ENCODE data around the gene FRK. TPM values are rescaled to one million over a fixed set of nuclear protein-coding genes. Genes with fewer than 3 reads are reported as not detected.

FRK gene
- total RNA-seq, 1 donor from 2014 or later = 0.05 TPM

DNA sequence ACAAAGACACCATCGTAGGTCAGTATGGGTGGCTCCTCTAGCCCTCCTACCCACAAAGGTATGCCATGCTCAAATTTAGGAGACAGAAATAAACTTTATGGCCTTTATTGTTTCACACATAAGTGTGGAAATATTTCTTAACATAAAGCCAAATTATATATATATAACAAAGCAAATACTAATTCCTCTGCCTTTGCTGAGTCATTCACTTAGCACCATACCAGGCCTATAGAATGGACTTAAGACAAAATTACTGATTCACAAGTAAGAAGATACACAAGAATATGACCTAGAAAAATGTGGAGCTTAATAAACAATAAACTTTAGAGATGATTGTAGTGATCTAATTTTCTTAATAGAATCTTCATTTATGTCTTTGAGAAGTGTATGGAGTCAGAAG, 5.2 kb downstream of the FRK start:
- Mint-ChIP-seq H3K4me1 (ENCODE audit: unreplicated experiment) (no peaks in the 10 kb centered on the region), H3K9me3 (ENCODE audit: unreplicated experiment) (no peaks in the 10 kb centered on the region), H3K27ac (ENCODE audit: unreplicated experiment) (no peak overlapping the region), H3K27me3 (ENCODE audit: unreplicated experiment) (peaks cover 4% of the 10 kb centered on the region), H3K36me3 (ENCODE audit: unreplicated experiment) (no peaks in the 10 kb centered on the region), H3K4me3 (ENCODE audit: unreplicated experiment) (no peak overlapping the region)
- no peak for DNase-seq (ENCODE audit: extremely low spot score, unreplicated experiment)
- TF ChIP-seq, protein P1, sequence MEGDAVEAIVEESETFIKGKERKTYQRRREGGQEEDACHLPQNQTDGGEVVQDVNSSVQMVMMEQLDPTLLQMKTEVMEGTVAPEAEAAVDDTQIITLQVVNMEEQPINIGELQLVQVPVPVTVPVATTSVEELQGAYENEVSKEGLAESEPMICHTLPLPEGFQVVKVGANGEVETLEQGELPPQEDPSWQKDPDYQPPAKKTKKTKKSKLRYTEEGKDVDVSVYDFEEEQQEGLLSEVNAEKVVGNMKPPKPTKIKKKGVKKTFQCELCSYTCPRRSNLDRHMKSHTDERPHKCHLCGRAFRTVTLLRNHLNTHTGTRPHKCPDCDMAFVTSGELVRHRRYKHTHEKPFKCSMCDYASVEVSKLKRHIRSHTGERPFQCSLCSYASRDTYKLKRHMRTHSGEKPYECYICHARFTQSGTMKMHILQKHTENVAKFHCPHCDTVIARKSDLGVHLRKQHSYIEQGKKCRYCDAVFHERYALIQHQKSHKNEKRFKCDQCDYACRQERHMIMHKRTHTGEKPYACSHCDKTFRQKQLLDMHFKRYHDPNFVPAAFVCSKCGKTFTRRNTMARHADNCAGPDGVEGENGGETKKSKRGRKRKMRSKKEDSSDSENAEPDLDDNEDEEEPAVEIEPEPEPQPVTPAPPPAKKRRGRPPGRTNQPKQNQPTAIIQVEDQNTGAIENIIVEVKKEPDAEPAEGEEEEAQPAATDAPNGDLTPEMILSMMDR (IDR thresholded peaks at IDR 0.05) = no peak

GRCh38 chr6:116051244-116051643, 9.4 kb downstream of the FRK start:
- Mint-ChIP-seq H3K9me3 (ENCODE audit: unreplicated experiment) (no peaks in the 10 kb centered on the region), H3K4me1 (ENCODE audit: unreplicated experiment) (no peaks in the 10 kb centered on the region), H3K27me3 (ENCODE audit: unreplicated experiment) (peaks cover 4% of the 10 kb centered on the region), H3K36me3 (ENCODE audit: unreplicated experiment) (no peaks in the 10 kb centered on the region), H3K27ac (ENCODE audit: unreplicated experiment) (no peak overlapping the region), H3K4me3 (ENCODE audit: unreplicated experiment) (no peak overlapping the region)
- TF ChIP-seq, protein P1 (IDR thresholded peaks at IDR 0.05) = no peak
- no peak for DNase-seq (ENCODE audit: extremely low spot score, unreplicated experiment)

DNA sequence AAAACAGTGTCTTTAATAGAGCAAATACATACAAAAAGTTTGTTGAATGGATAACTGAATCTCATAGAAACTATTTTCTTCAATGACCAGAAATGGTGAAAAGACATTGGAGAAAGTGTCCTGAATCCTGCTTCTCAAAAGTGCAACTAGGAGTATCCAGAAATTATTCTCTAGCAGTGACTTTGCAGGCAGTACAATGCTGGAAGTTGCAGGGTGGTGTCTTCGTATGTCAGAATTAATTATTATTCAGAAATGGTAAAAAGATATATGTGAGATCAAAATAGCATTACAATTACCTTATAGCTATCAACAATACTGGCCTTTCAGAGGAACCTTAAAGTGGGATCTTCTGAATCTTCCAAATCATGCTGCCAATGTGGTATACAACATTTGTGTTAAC, 10.0 kb downstream of the FRK start:
- Mint-ChIP-seq H3K27me3 (ENCODE audit: unreplicated experiment) (peaks cover 4% of the 10 kb centered on the region), H3K4me1 (ENCODE audit: unreplicated experiment) (no peaks in the 10 kb centered on the region), H3K27ac (ENCODE audit: unreplicated experiment) (no peak overlapping the region), H3K9me3 (ENCODE audit: unreplicated experiment) (no peaks in the 10 kb centered on the region), H3K4me3 (ENCODE audit: unreplicated experiment) (no peak overlapping the region), H3K36me3 (ENCODE audit: unreplicated experiment) (no peaks in the 10 kb centered on the region)
- TF ChIP-seq, protein P1 (IDR thresholded peaks at IDR 0.05) = no peak
- DNase-seq (ENCODE audit: extremely low spot score, unreplicated experiment) = no peak

DNA sequence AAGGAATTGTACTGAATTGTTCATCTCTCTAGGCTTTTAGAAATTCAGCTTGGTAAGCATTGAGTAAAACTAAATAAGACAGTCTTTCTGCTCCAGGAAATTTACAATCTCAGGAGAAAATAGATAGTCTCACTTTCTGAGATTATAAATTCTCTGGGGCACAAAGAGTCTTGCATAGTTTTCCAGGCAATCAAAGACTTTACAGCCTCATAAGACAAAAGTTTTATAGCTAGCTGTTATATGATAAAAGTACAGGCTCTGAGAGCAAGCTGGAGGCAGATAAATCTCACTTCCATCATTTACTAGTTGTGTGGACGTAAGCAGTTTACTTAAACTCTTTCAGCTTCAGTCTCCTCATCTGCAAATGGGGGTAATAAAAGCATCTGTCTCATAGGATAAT, 11.4 kb downstream of the FRK start:
- TF ChIP-seq, protein P1 (IDR thresholded peaks at IDR 0.05) = no peak
- no peak for DNase-seq (ENCODE audit: extremely low spot score, unreplicated experiment)
- H3K27ac Mint-ChIP-seq (ENCODE audit: unreplicated experiment) = no peak overlapping the region
- no peaks in the 10 kb centered on the region for H3K4me1 Mint-ChIP-seq (ENCODE audit: unreplicated experiment)
- H3K4me3 Mint-ChIP-seq (ENCODE audit: unreplicated experiment) = no peak overlapping the region
- peaks cover 4% of the 10 kb centered on the region for H3K27me3 Mint-ChIP-seq (ENCODE audit: unreplicated experiment)
- peaks cover 13% of the 10 kb centered on the region for H3K9me3 Mint-ChIP-seq (ENCODE audit: unreplicated experiment)
- no peaks in the 10 kb centered on the region for H3K36me3 Mint-ChIP-seq (ENCODE audit: unreplicated experiment)

GRCh38 chr6:116047173-116047933, 13.3 kb downstream of the FRK start:
- H3K4me1 Mint-ChIP-seq (ENCODE audit: unreplicated experiment) = no peaks in the 10 kb centered on the region
- no peak overlapping the region for H3K4me3 Mint-ChIP-seq (ENCODE audit: unreplicated experiment)
- no peaks in the 10 kb centered on the region for H3K36me3 Mint-ChIP-seq (ENCODE audit: unreplicated experiment)
- peaks cover 24% of the 10 kb centered on the region for H3K9me3 Mint-ChIP-seq (ENCODE audit: unreplicated experiment)
- H3K27ac Mint-ChIP-seq (ENCODE audit: unreplicated experiment) = no peak overlapping the region
- TF ChIP-seq, protein P1 (IDR thresholded peaks at IDR 0.05) = no peak
- peaks cover 9% of the 10 kb centered on the region for H3K27me3 Mint-ChIP-seq (ENCODE audit: unreplicated experiment)
- DNase-seq (ENCODE audit: extremely low spot score, unreplicated experiment) = no peak

Data from osteocyte (in vitro differentiated cells).